Globus pallidus (tissue), 1 donor: ENCODE measurements around the gene TOR1AIP1.

Source experiments
- DNase-seq: peaks from one replicate; pipeline ENCODE4 v3.0.0-alpha.2; 2015; ENCODE audit warnings: low spot score

TOR1AIP1 gene

DNA sequence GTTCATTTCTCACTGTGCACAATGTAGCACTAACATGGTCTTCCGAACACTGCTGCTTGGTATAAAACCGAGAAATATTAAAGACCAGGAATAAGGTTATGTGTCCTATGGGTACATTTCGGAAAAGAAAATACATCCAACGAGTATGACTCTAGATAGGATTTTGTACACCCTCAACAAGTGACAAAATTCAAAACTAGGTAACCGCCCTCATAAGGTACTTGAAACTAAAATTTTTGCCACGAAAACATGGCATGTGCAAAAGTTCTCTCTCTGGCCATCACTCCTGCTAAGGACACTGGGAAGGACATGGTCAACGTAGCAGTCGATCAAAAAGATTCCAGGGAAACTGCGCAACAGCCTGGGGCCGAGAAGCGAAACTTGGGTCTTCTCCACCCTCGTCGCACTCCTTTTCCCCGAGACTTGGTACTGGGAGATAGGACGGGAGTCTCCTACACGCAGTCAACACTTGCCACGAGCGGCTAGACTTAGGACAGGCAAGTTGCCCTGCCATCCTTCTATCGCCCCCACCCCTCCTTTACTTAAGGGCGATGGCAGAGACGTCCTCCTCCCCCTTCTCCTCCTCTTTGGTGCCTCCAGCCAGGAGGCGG lies 338 bp upstream of the TOR1AIP1 start:
- DNase-seq: peak; percentile 98

GRCh38 chr1:179883040-179883744 lies 1.1 kb downstream of the TOR1AIP1 start:
- no peak for DNase-seq

DNA sequence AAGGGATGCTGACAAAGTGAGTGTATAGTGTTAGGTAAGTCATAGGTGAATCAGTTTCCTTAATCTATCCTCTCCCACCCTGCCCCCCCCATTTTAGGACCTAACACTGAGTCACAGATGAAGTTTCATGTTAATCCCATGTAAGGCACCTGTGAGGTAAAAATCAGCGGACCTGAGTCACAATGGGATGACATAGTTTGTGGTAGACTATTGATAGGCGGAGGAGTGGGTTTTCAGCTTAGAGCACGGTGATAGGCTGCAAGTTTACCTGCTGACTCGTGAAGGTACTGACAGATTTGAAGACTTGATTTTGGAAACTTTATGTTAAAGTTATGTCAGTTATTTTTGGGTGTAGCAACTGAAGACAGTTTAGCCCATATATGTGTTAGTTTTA lies 1.7 kb downstream of the TOR1AIP1 start:
- no peak for DNase-seq

DNA sequence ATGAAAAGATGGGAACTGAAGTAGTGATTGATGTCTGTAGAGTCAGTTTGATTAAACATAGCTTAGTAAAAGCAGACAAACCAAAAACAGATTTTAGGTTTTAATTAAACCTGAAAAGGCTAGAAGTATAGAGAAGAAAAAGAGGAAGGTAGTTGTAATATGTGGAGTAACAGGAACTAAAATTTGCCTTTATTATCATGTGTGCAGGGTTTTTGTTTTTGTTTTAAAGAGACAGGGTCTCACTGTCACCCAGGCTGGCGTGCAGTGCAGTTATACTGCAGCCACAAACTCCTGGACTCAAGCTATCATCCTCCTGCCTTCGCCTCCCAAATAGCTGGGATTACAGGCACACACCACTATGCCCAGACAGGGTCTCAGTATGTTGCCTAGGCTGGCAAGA lies 6.0 kb downstream of the TOR1AIP1 start:
- DNase-seq: no peak

DNA sequence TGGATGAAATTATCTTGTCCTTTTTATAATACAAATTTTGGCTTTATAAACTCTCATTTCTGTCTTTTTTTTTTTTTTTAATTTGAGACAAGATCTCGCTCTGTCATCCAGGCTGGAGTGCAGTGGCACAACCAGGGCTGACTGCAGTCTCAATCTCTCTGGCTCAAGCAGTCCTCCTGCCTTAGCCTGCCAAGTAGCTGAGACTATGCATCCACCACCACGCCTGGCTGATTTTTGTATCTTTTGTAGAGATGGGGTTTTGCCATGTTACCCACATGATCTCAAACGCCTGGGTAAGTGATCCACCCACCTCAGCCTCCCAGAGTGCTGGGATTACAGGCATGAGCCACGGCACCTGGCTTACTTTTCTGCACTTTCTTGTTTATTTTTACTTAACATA lies 7.5 kb downstream of the TOR1AIP1 start:
- no peak for DNase-seq

DNA sequence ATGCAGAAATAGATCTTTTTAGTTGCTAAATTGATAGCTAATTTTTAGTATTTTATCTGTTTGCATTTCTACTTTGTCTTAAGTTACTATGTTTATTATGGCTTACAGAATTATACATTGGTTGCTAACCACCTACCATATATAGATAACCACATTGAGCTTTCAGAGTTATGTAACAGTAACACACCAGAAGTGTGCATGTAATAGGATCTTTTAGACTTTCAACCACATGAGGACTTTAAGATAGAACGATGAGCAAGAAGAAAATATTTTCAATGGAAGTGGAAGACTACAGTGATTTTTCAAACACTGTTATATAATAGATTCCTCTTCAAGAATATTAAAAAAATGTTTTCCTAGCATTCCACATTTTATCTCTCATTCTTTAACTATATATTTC lies 28.8 kb downstream of the TOR1AIP1 start:
- no peak for DNase-seq

DNA sequence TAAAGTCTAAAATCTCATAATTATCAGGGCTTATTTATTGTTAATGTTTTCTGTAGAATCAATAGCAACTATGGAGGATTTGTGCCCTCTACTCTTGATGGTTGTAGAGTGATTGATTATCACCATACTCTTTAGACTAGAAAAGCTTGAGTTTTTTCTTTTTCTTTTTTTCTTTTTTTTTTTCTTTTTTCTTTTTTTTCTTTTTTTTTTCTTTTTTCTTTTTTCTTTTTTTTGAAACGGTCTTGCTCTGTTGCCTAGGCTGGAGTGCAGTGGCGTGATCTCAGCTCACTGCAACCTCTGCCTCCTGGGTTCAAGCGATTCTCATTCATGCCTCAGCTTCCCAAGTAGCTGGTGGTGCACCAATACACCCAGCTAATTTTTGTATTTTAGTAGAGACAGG lies 29.7 kb downstream of the TOR1AIP1 start:
- DNase-seq: no peak

DNA sequence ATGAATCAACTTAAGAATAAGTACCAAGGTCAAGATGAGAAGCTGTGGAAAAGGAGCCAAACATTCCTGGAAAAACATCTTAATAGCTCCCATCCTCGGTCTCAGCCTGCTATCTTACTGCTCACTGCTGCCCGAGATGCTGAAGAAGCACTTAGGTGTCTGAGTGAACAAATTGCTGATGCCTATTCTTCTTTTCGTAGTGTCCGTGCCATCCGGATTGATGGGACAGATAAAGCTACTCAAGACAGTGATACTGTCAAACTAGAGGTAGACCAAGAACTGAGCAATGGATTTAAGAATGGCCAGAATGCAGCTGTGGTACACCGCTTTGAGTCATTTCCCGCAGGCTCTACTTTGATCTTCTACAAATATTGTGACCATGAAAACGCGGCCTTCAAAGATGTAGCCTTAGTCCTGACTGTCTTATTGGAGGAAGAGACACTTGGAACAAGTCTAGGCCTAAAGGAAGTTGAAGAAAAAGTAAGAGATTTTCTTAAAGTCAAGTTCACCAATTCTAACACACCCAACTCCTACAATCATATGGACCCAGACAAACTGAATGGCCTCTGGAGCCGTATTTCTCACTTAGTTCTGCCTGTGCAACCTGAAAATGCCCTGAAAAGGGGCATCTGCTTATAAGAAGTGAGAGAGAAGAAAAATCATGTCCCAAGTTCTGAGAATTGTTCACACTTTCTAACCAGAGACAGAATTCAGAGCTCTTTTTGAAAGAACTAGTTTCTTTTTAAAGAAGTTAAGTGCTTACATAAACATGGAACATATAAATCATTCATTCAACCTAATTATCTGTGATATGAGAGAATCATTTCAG lies 35.7 kb downstream of the TOR1AIP1 start:
- DNase-seq: no peak

DNA sequence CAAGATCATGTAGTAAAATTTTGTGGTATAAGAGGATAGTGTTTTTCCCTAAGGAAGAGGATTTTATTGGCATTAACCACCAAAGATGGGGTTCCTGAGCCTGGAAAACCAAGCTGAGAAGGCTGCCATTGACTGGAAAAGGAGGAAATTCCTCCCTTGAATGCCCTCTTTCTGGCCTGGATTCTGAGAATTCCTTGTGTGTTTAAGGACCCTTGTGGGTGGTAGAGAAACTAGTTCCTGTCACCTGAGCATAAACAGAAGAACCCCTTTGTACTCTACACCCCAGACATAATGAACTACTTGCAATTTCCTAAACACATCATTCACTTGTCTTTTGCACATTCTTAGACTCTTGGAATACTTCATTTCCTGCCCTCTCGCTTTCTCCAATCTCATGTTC lies 39.4 kb downstream of the TOR1AIP1 start:
- DNase-seq: no peak

GRCh38 chr1:179921981-179922872 lies 40.1 kb downstream of the TOR1AIP1 start:
- DNase-seq: no peak

DNA sequence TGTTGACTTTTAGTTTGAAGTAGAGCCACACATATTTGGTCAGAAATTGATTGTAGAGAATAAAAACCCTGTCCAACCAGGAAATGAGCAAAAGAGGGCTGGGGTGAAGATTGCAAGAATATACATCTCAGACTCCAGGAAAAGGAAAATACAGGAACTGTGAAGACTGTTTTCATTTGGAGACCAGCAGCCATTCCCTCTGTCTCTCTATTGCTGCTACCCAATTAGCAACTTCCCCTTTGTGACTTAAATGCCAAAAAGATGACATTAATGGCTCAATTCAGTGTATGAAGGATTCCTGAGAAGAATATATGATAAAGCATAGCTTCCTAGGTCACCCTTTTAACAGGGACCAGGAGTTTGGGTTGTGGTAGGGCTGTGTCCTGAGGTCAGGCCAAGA lies 40.9 kb downstream of the TOR1AIP1 start:
- DNase-seq: no peak

DNA sequence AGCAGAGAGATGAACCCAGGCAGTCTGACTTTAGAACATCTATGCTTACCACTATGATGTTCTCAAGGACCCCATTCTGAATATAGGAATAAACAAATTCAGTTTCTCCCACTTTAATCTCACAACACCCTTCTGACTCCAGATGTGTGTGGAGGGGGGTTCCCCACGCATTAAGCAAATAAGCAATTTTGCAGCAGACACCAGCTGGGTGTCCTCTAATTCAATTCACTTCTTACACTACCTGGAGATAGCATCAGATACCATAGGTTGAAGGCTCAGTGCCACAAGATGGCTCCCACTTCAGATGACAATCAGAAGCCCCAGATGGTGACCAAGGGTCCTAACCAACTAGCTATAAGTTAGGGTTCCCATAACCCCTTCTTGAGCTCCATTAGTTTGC lies 42.2 kb downstream of the TOR1AIP1 start:
- DNase-seq: no peak

DNA sequence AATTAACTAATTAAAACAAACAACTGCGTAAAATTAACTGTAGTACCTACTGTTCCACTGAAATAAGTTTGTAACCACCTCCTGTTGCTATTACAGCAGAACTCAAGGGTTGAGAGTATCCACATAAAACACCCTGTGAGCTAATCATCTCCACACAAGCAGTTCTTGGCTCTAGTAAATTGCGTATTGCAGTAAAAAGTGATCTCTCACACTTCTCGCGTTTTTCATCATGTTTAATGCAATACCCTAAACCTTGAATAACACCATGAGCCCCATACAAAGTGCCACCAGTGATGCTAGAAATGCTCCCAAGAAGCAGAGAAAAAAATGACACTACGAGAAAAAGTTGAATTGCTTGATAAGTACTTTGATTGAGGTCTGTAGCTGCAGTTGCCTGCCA lies 43.2 kb downstream of the TOR1AIP1 start:
- no peak for DNase-seq

DNA sequence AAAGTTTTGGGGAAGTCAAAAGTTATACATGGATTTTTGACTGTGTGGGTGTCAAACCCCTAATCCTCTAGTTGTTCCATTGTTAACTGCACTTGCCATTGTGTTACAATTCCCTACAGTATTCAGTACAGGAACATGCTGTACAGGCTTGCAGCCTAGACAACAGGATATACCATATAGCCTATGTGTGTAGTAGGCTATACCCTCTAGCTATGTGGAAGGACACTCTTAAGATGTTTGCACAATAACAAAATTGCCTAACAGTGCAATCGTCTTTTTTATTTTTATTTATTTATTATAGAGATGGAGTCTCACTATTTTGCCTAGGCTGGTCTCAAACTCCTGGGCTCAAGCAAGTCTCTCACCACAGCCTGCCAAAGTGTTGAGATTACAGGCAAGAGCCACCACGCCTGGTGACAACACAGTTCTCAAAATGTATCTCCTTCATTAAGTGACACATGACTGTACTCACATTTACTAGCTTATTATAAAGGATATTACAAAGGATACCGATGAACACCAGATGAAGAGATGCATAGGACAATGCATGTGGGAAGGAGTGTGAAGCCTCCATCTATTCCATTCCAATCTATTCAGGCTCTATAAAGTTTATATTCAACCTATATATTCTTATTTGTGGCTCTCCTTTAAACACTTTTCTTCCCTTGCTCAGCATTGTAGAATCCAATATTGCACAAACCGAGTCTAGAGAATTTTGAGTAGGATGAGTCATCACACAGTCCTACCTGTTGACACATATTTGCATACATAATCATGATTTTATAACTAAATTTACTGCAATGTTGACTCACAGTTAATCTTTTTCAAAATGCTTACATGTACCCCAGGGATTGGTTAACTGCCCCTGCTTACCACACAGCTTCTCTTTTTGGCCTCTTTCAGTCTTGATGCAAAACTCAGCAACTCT lies 44.1 kb downstream of the TOR1AIP1 start:
- DNase-seq: no peak

DNA sequence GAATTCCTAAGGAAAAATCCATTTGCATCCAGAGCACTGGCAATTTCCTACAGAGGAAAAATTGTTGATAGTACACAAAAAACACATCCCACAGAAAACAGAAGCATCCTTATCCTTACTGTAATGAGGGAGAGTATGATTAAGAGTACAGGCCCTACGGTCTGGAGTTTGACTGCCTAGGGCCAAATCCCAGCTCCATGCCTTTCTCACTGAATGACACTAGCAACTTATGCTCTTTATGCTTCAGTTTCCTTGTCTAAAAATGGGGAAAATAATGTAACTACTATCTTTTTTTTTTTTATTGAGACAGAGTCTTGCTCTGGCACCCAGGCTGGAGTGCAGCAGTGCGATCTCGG lies 44.7 kb downstream of the TOR1AIP1 start:
- no peak for DNase-seq

DNA sequence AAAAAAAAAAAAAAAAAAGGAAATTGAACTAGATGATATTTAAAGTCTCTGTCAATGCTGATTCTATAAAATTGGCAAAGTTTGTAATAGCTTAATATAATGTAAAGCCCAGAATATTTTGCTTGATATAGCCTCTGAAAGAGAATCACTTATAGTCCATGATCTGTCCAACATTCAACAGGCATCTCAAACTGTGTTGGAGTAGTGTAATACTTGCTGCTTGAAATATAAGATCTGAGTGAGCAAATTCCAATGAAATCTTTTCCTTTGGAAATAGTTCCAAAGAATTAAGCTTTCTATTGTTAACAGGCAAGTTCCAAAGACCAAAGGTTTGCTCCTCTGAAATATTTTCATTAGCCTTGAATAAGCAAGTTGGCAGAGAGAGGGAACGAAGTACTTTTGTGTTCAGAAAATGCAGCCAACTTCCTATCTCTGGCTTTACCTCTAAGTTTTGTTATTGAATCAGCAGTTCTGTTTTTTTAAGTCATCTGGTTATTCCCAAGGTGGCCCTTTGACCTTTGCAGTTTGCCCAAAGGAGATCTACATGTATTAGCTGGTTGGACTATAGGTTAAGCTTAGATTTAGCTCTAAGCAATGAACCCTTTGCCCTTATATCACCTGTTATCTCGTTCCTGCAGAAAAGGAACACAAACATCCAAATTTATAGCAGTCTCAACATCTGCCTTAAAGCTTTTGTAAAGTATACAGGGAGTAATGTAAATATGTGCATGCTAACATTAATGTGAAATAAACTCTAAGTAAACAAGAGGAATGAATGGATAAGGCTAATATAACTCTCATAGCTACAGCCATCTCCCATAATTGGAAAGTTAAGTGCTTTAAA lies 48.1 kb downstream of the TOR1AIP1 start:
- DNase-seq: no peak

DNA sequence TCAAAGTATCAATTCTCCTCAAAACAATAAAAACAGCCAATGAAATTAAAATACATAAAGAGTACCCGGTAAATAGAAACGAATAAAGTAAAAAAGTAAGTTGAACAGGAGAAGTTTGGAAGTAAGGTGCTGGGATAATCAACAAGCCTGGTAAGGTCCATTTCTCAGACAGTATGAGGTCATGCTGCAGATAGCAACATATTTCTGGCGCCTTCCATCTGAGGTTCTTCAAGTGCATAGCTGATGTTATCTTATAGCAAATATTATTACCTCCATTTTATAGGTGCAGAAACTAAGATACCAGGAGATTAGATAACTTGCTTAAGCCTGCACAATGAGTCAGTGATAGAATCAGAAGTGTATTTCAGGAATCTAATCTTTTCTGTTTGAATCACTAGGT lies 48.8 kb downstream of the TOR1AIP1 start:
- DNase-seq: no peak

GRCh38 chr1:179933219-179933618 lies 51.1 kb downstream of the TOR1AIP1 start:
- no peak for DNase-seq

DNA sequence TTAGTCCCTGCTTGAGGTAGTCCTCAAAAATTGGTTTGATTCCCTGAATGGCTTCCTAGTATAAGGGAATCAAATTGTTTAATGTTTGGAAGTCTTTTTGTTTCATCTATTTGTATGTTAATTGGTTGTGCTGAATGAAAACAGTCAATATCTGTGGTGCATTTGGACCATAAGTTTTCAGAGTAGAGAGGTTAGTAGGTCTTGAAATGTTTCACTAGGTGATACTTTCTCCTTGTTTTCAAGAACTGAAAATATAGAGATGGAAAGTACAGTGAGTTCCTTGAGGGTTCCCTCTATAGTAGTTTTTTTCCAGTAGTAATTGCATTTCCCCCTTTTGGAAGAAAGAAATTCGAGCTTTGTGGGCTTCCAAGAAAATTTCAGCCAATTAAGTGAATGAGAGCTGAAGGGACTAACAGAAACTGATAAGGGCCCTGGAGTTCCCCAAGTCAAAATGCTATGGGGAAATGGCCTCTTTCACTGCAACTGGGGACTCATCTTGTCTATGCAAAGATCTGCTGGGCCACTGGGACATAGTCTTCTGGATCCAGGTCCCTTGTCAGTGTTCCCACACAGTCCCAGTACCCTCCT lies 53.9 kb downstream of the TOR1AIP1 start:
- no peak for DNase-seq
